GM21723 (cell line): ENCODE measurements around the gene UQCR11.

Source experiments
- ATAC-seq: cut with Tn5 transposase; IDR thresholded peaks from one replicate; pipeline ENCODE4 v1.9.1; 2021; ENCODE audit warnings: mild to moderate bottlenecking, moderate library complexity; ENCODE audit not compliant: unreplicated experiment

Gene UQCR11

GRCh38 chr19:1572795-1573194 is 32.5 kb downstream of the UQCR11 start:
- ATAC-seq, result no peak

DNA sequence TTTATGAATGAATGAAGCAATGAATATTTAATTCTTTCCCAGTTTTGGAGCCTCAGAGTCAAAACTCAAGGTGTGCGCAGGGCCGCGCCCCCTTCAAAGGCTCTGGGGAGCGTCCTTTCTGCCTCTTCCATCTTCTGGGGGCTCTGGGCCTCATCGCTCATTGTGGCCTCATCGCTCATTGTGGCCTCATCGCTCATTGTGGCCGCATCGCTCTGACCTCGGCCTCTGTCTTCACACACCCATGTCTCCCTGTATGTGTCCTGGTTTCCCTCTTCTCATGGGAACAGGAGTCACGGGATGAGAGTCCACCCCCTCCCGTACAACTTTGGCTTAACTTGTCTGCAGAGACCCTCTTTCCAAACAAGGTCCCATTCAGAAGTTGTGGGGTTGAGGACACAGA is 33.9 kb downstream of the UQCR11 start:
- no peak for ATAC-seq

DNA sequence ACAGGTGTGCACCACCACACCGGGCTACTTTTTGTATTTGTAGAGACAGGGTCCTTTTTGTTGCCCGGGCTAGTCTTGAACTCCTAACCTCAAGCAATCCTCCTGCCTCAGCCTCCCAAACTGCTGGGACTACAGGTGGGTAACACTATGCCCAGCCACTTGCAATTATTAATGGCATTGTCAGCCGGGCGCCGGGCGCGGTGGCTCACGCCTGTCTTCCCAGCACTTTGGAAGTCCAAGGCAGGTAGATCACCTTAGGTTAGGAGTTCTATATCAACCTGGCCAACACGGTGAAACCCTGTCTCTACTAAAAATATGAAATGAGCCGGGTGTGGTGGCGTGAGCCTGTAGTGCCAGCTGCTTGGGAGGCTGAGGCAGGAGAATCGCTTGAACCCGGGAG is 34.4 kb downstream of the UQCR11 start:
- no peak for ATAC-seq

DNA sequence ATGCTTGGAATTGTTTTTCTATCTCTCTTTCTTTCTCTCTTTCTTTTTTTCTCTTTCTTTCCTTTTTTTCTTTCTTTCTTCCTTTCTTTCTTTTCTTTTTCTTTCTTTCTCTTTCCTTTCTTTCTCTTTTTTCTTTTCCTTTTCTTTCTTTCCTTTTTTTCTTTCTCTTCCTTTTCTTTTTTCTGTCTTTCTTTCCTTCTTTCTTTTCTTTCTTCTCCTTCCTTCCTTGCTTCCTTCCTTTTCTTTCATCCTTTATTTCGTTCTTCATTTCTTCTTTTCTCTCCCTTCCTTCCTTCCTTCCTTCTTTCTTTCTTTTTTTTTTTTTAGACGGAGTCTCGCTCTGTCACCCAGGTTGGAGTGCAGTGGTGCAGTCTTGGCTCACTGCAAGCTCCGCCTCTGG is 35.3 kb downstream of the UQCR11 start:
- ATAC-seq, result no peak

GRCh38 chr19:1568320-1569019 is 36.8 kb downstream of the UQCR11 start, which contains the start of gene MEX3D:
TSS of gene MEX3D (minus strand) at chr19:1568325. CDS start at chr19:1568058, 267 bp downstream.
- ATAC-seq, result no peak

GRCh38 chr19:1567848-1568227 is 37.4 kb downstream of the UQCR11 start:
- ATAC-seq, result no peak

GRCh38 chr19:1567116-1567847 is 38.0 kb downstream of the UQCR11 start:
- ATAC-seq, result no peak

DNA sequence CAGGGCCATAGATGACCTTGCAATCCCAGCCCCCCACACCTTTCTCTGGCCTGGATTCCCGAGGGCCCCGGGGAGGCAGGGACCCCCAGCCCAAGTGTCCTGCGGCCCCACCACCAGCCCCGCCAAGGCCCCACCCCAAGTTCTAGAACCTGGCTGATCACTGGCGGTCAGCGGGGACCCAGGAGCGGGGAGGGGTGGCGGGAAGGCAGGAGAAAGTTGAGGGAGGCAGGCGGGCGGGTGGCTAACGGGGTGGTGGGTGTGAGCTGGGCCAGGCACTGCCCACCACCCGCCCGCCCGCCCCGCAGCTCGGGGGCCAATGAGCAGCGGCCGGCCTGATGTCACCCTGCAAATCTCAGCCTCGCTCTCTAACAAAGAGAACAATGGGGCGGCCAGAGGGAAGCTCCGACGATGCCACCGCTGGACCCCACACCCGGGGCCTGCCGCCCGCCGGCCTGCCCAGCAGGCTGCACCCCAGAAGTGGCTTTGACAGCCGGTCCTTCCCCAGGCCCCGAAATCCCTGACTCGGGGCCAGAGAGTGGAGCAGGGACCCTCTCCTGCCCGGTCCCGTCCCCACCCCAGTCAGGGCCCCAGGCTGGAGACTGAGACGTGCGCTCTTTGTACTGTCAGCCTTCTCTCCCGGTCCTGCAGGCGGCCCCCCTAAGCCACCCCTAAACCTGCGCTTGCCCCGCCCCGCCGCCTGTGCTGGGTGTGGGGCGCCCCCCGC is 38.7 kb downstream of the UQCR11 start:
- no peak for ATAC-seq

- no peak for ATAC-seq
Measured at GRCh38 chr19:1563251-1563650, 42.0 kb downstream of the UQCR11 start.

- no peak for ATAC-seq
Measured at GRCh38 chr19:1561236-1561842, 43.9 kb downstream of the UQCR11 start.

- ATAC-seq, result no peak
Measured at GRCh38 chr19:1560286-1560882, 44.9 kb downstream of the UQCR11 start.

GRCh38 chr19:1558552-1558951 is 46.7 kb downstream of the UQCR11 start:
- ATAC-seq, result no peak

- no peak for ATAC-seq
Measured at GRCh38 chr19:1556390-1557070, 48.7 kb downstream of the UQCR11 start.

DNA sequence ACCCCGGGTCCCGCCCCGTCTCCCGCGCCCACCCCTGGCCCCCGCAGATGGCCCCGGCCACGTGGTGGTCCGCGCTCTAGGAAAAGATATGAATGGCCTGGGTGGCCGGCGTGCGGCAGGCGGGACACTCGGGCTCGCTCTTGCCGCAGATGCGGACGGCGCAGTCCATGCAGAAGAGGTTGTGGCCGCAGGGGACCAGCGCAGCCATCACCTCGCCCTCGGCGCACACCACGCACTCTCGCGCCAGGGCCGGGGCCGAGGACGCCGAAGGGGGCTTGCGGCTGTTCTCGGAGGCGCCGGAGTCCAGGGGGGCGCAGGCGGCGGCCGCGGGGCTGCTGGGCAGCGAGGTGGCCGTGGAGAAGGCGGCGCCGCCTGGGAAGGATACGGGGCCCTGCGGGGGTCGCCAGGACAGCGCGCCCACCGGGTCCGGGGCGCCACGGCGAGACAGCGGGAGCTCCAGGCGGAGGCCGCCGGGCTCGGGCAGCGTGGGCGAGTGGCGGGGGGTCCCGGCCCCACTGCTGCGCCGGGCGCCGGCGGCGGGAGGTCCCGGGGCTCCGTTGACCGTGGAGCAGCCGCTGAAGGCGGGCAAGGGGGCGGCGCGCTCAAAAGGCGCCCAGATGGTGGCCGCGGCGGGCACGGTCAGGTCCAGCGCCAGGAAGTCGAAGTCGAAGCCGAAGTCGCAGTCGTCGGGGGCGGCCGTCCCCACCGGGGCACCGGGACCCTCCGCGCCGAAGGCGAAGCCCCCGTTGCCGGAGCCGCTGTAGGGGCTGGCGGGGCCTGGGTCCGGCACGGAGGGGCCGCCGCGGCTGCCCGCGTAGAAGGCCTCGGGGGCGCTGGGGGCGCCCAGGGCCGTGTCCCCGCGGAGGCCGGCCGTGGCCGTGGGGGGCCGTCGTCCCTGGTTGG is 49.5 kb downstream of the UQCR11 start:
- no peak for ATAC-seq

DNA sequence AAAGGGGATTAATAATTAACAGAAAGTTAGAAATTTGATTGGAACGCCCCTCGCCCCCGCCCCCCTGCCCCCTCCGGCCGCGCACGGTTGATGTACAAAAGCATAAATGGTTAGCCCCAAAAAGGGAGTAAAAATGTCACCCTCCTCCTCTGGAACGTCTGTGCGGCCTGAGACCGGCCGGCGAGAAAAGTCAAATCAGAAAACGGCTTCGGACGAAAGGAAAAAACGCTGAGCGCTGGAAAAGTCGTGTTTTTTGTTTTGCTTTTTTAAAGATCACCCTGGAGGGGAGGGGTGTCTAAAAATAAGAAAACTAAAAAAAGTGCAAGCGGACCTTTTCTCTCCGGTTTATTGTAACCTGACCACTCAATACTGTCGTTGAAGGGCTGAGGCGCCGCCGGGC is 50.3 kb downstream of the UQCR11 start:
- ATAC-seq, result no peak

- no peak for ATAC-seq
Measured at GRCh38 chr19:1553415-1553814, 51.8 kb downstream of the UQCR11 start.

GRCh38 chr19:1551068-1552040 is 53.9 kb downstream of the UQCR11 start:
- ATAC-seq, result no peak

DNA sequence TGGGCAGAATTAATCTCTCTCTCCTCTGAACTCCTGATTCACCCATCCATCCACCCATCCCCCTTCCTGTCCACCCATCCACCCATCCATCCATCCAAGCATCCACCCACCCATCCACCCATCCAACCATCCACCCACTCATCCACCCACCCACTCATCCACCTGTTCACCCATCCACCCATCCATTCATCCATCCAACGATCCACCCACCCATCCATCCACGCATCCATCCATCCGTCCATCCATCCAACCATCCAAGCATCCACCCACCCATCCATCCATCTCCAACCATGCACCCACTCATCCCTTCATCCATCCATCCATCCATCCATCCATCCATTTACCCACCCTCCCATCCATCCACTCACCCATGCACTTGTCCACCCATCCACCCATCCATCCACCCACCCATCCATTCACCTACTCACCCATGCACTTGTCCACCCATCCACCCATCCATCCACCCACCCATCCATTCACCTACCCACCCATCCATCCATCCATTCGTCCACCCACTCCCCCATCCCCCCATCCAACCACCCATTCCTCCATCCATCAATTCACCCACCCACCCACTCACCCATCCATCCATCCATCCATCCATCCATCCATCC is 55.8 kb downstream of the UQCR11 start:
- ATAC-seq, result no peak
